ENCODE data around the gene TET3.

The TET3 gene

GRCh38 chr2:73942664-73943063, 42.0 kb upstream of the TET3 start:
- no peak for DNase-seq (ENCODE audit: low spot score)
- TF ChIP-seq CTCF (IDR thresholded peaks at IDR 0.05) = no peak

GRCh38 chr2:73944714-73945113, 40.0 kb upstream of the TET3 start:
- Histone ChIP-seq H3K27ac (no peak overlapping the region), H3K4me3 (no peak overlapping the region)
- no peak for DNase-seq (ENCODE audit: low spot score)
- no peak for TF ChIP-seq CTCF (IDR thresholded peaks at IDR 0.05)

More at GRCh38 chr2:73942664-73943063, 42.0 kb upstream of the TET3 start:
- no peak overlapping the region for H3K4me3 ChIP-seq
- H3K27ac ChIP-seq = no peak overlapping the region

GRCh38 chr2:73946215-73946614, 38.5 kb upstream of the TET3 start:
- DNase-seq (ENCODE audit: low spot score) = no peak
- H3K4me3 ChIP-seq = no peak overlapping the region
- no peak for TF ChIP-seq CTCF (IDR thresholded peaks at IDR 0.05)
- H3K27ac ChIP-seq = no peak overlapping the region

- H3K27ac ChIP-seq = no peak overlapping the region
- H3K4me3 ChIP-seq = no peak overlapping the region
- DNase-seq (ENCODE audit: low spot score) = no peak
- TF ChIP-seq CTCF (IDR thresholded peaks at IDR 0.05) = no peak
Measured at GRCh38 chr2:73946666-73947065, 38.0 kb upstream of the TET3 start.

- DNase-seq (ENCODE audit: low spot score) = no peak
- Histone ChIP-seq H3K27ac (no peak overlapping the region), H3K4me3 (no peak overlapping the region)
- no peak for TF ChIP-seq CTCF (IDR thresholded peaks at IDR 0.05)
Measured at GRCh38 chr2:73947412-73948018, 37.2 kb upstream of the TET3 start.

- no peak for DNase-seq (ENCODE audit: low spot score)
- no peak for TF ChIP-seq CTCF (IDR thresholded peaks at IDR 0.05)
- no peak overlapping the region for H3K4me3 ChIP-seq
- no peak overlapping the region for H3K27ac ChIP-seq
Measured at GRCh38 chr2:73949802-73950201, 34.9 kb upstream of the TET3 start.

Data from coronary artery (tissue), 2 donors.